Measurements from ENCODE around the gene FANCB. TPM values are rescaled to one million over a fixed set of nuclear protein-coding genes. Genes with fewer than 3 reads are reported as not detected.

The FANCB gene
- total and polyA plus RNA-seq, 2 donors (not counting 3 experiments of a cell fraction or from before 2014, with no cell fraction given) = 1.3 to 6.6 TPM

GRCh38 chrX:14832151-14832550 lies 40.7 kb downstream of the FANCB start:
- H3K9me3 ChIP-seq (replicated peaks; ENCODE audit: control insufficient read depth, insufficient read depth, low read length) = no peaks in the 10 kb centered on the region
- H3K27ac ChIP-seq (ENCODE audit: insufficient read depth, low read depth, low read length) = no peak overlapping the region
- H4K20me1 ChIP-seq (replicated peaks; ENCODE audit: control insufficient read depth, extremely low read depth, insufficient read depth, low read length) = no peaks in the 10 kb centered on the region
- dilution Hi-C loops (cut with MboI; ENCODE audit: extremely low pct_ligation_motif_present, low sequenced_read_pairs) (no loop called here), intact Hi-C loops (cut with micrococcal nuclease) (no loop called here)
- H3K36me3 ChIP-seq (ENCODE audit: control insufficient read depth in 2 of 2, extremely low read depth in 1 of 2, insufficient read depth in 2 of 2, low read length in 2 of 2) = no peaks in the 10 kb centered on the region
- H3K9me1 ChIP-seq (replicated peaks; ENCODE audit: control insufficient read depth, extremely low read depth, insufficient read depth, low read length) = no peaks in the 10 kb centered on the region
- no peak overlapping the region for H2AFZ ChIP-seq (ENCODE audit: low read depth, low read length)
- ChIA-PET CTCF (interaction anchor here (1.2 kb wide), 2 partner anchors 10 kb away, joined by 4 read pairs; no protein-coding TSS in a partner anchor), POLR2A (no interaction called here)
- no peak for FAIRE-seq
- H3K27me3 ChIP-seq (ENCODE audit: control insufficient read depth in 2 of 2, insufficient read depth in 2 of 2, low read length in 2 of 2) = no peaks in the 10 kb centered on the region
- no peak overlapping the region for H3K9ac ChIP-seq (replicated peaks; ENCODE audit: extremely low read depth, insufficient read depth, low read length)
- H3K4me2 ChIP-seq (ENCODE audit: insufficient read depth, low read length) = no peak overlapping the region
- no peak overlapping the region for H3K4me3 ChIP-seq (replicated peaks in 1 of 3; ENCODE audit: insufficient read depth in 1 of 3, low read depth in 1 of 3, low read length in 3 of 3)
- TF ChIP-seq MAX (IDR thresholded peaks at IDR 0.05; ENCODE audit: insufficient read depth, insufficient read length) (no peak), EZH2 (IDR thresholded peaks at IDR 0.05; ENCODE audit: borderline replicate concordance, low read depth, low read length, severe bottlenecking) (no peak), MYC (IDR thresholded peaks at IDR 0.05; ENCODE audit: low read depth, low read length) (no peak), CTCF (IDR thresholded peaks at IDR 0.05; ENCODE audit: extremely low read depth in 1 of 2, insufficient read depth in 1 of 2, low read depth in 1 of 2, low read length in 2 of 2) (no peak), POLR2AphosphoS5 (IDR thresholded peaks at IDR 0.05; ENCODE audit: insufficient read depth, low read depth, low read length) (no peak), FOS (IDR thresholded peaks at IDR 0.05; ENCODE audit: borderline replicate concordance, insufficient read depth, low read length) (no peak), POLR2A (IDR thresholded peaks at IDR 0.05; ENCODE audit: low read depth, low read length) (no peak), GATA2 (IDR thresholded peaks at IDR 0.05; ENCODE audit: insufficient read depth, insufficient read length, low read depth, low read length) (no peak), JUN (IDR thresholded peaks at IDR 0.05; ENCODE audit: borderline replicate concordance, insufficient read depth, insufficient read length, low read depth) (no peak)
- no peaks in the 10 kb centered on the region for H3K79me2 ChIP-seq (ENCODE audit: control insufficient read depth, insufficient read depth, low read length)
- no TSS peak for BruUV-seq (replicated peaks)
- DNase-seq (ENCODE audit: low read depth, low spot score) = no peak
- no peaks in the 10 kb centered on the region for H3K4me1 ChIP-seq (ENCODE audit: control insufficient read depth, extremely low read depth, insufficient read depth, low read length)
